Hematopoietic multipotent progenitor cell (in vitro differentiated cells): Measurements from ENCODE around the gene GNL3. TPM values are rescaled to one million over a fixed set of nuclear protein-coding genes. Genes with fewer than 3 reads are reported as not detected.
"Not testable (repeated sequence)": the region's sequence is repeated elsewhere in the genome, so short reads cannot be mapped to it uniquely, and the experiment has no call there.

Source experiments
- DNase-seq, 3 donors: peaks; one replicate each; pipeline ENCODE4 v3.0.0-alpha.2; 2011 to 2015; ENCODE audit warnings: low read depth in 2 of 3, low spot score in 2 of 3
- small RNA-seq: library from RNA; depleted of rRNA; stranded (forward); fragments of <200 nt; gene quantifications from one replicate; pipeline ENCODE3, GENCODE V24; 2012
- total RNA-seq: library from RNA; depleted of rRNA; stranded (reverse); fragments of >200 nt; gene quantifications from one replicate; pipeline ENCODE4 v1.2.3, GENCODE V29; 2012

Gene GNL3
- total RNA-seq, 1 donor, result 22.6 TPM

GRCh38 chr3:52715714-52716305, 30.0 kb downstream of the GNL3 start:
- peak in 1 of 3 donors; percentile 9 for DNase-seq

DNA sequence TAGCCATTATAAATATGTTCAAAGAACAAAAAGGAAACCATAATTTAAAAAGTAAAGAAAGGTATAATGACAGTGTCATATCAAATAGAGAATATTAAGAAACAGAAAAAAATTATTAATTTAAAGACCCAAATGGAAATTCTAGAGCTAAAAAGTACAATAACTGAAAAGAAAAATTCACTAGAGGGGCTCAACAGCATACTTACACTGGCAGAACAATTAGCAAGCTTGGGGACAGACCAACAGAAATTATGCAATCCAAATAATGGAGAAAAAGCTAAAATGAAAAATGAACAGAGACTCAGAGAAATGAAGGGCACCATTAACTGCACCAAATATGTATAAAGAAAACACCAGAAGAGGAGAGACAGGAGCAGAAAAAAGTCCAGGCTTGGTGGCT, 33.8 kb downstream of the GNL3 start:
- DNase-seq, result no peak

GRCh38 chr3:52721002-52721729, 35.3 kb downstream of the GNL3 start:
- DNase-seq, result peak in 2 of 3 donors; percentile 63 to 81

DNA sequence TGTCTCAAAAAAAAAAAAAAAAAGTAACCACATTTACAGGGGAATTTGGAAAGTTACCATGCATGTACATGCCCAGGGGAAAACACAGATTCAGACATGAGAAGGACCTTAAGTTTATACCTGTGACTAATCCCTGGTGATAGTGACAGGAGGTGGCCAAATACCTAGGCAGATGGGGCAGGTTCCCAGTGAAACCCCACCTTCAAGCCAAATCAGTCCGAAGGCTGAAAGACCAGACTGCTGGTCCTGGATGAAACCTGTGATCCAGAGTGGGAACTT, 35.8 kb downstream of the GNL3 start:
- no peak for DNase-seq

DNA sequence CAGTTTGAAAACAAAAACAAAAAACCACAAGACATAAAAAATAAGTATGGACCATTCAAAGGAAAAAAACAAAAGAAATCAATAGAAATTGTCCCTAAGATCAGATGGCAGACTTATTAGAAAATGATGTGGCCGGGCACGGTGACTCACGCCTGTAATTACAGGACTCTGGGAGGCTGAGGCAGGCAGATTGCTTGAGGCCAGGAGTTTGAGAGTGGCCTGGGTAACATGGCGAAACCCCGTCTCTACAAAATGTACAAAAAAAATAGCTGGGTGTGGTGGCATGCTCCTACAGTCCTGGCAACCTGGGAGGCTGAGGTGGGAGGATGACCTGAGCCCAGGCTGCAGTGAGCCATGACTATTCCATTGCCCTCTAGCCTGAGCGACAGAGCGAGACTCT, 36.7 kb downstream of the GNL3 start:
- DNase-seq, result no peak

- DNase-seq, result no peak
Observed at GRCh38 chr3:52723935-52724334, 38.1 kb downstream of the GNL3 start.

DNA sequence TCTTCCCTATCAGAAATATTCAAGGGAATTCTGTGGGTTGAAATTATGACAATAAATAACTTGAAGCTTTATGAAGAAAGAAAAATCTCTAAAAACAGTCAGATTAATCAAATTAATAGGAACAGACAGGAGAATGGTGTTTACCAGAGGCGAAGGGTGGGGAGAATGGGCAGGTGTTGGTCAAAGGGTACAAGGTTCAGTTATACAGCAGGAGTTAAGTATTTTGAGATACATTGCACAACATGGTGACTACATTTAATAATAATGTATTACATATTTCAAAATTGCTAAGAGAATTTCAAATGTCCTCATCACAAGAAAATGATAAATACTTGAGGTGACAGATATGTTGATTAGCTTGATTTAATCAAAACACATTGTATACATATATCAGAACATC, 38.7 kb downstream of the GNL3 start:
- no peak for DNase-seq

GRCh38 chr3:52728753-52729152, 42.9 kb downstream of the GNL3 start:
- DNase-seq, result not testable (repeated sequence)

DNA sequence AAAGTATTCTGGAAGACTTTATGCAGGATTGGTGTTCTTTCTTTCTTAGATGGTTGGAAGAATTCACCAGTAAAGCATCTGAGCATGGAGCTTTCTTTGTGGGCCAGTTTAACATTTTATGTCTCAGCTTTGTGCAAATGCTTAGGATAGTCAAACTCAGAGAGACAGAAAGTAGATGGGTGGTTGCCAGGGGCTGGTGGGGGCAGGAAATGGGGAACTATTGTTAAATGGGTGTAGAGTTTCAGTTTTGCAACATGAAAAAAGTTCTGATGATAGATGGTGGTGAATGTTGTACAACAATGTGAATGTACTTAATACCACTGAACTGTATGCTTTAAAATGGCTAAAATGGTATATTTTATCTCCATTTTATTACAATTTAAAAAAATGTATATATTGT, 44.8 kb downstream of the GNL3 start:
- DNase-seq, result no peak

GRCh38 chr3:52731590-52731989, 45.8 kb downstream of the GNL3 start:
- DNase-seq, result no peak

DNA sequence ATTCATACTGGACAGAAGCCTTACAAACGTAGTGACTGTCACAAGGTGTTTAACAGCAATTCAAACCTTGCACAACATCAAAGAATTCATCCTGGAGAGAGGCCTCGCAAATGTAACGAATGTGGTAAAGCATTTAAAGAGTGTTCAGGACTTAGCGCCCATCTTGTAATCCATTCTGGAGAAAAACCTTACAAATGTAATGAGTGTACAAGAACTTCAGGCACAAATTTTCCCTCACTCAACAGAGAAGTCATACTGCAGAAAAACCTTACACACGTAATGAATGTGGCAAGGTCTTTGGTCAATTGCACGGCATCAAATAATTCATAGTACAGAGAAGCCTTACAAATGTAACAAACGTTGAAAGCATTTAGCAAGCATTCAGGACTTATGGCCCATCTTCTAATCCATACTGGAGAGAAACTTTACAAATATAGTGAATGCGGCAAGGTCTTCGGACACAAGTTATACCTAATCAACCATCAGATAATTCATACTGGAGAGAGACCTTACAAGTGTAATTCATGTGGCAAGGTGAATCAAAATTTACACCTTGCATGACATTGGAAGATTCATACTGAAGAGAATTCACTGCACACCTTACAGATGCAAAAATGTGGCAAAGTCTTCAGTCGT, 47.5 kb downstream of the GNL3 start:
- DNase-seq, result no peak

- no peak for DNase-seq
Observed at GRCh38 chr3:52739730-52740129, 53.9 kb downstream of the GNL3 start.

GRCh38 chr3:52742418-52743041, 56.7 kb downstream of the GNL3 start:
- peak in 2 of 3 donors; percentile 17 to 50 for DNase-seq

GRCh38 chr3:52743152-52743551, 57.3 kb downstream of the GNL3 start:
- DNase-seq, result no peak

DNA sequence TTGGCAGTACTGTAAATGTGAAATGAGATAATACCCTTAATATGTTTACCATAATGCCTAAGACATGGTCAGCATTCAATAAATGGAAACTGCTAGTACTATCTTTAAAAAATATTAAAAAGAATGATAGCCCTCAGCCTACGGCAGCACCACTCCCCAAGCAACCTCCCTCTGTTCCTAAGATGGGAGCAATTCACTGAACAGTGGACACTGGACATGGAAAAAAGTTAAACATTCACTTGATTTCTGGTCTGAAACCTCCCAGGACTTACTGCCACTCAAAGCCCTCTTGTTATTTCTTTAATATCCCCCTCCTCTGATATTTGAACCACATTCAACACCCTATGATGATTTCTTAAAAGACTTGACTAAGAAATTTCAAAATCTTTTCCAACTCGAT, 57.9 kb downstream of the GNL3 start:
- no peak for DNase-seq

Small RNA genes within 50 kb of the gene (small RNA-seq; reads per million reads assigned to genes)
- gene AC006254.2 (not detected), gene RF00569 (2,979 reads per million, percentile 99 among the genes with 10 or more reads in this experiment), gene RF01183 (not detected), gene SNORD19 (not detected), gene SNORD19B (not detected), gene SNORD69 (883 reads per million, percentile 99 among the genes with 10 or more reads in this experiment)

Other genes with a start within 250 kb of the GNL3 start
- 0.54 TPM for gene SEMA3G, start 240.9 kb upstream of the GNL3 start, total RNA-seq
- 0.54 TPM for gene TNNC1, start 232.0 kb upstream of the GNL3 start, total RNA-seq
- gene NISCH, start 230.4 kb upstream of the GNL3 start, total RNA-seq, result 70.6 TPM
- 19.1 TPM for gene STAB1, start 190.7 kb upstream of the GNL3 start, total RNA-seq
- 40.4 TPM for gene NT5DC2, start 152.2 kb upstream of the GNL3 start, total RNA-seq
- gene UQCC5, start 149.4 kb upstream of the GNL3 start, total RNA-seq, result 1.9 TPM
- gene PBRM1, start 119 bp upstream of the GNL3 start, total RNA-seq, result 63.3 TPM
- 31.0 TPM for gene GLT8D1, start 19.8 kb downstream of the GNL3 start, total RNA-seq
- 44.7 TPM for gene SPCS1, start 20.1 kb downstream of the GNL3 start, total RNA-seq
- gene NEK4, start 84.9 kb downstream of the GNL3 start, total RNA-seq, result 12.1 TPM
- gene ITIH1, start 91.6 kb downstream of the GNL3 start, total RNA-seq, result under 0.01 TPM
- gene ITIH3, start 108.8 kb downstream of the GNL3 start, total RNA-seq, result not detected
- gene ITIH4, start 144.6 kb downstream of the GNL3 start, total RNA-seq, result 7.5 TPM
- 0.27 TPM for gene MUSTN1, start 149.0 kb downstream of the GNL3 start, total RNA-seq
- gene STIMATE, start 211.5 kb downstream of the GNL3 start, total RNA-seq, result 13.2 TPM